HG03378 (cell line): Measurements from ENCODE around the gene PDZK1IP1.
"Not testable (repeated sequence)": the region's sequence is repeated elsewhere in the genome, so short reads cannot be mapped to it uniquely, and the experiment has no call there.

Experiments used
- ATAC-seq: cut with Tn5 transposase; IDR thresholded peaks from one replicate; pipeline ENCODE4 v1.9.1; 2021; ENCODE audit warnings: mild to moderate bottlenecking, moderate library complexity; ENCODE audit not compliant: unreplicated experiment

The PDZK1IP1 gene

GRCh38 chr1:47181955-47182675 lies 7.7 kb downstream of the PDZK1IP1 start:
- ATAC-seq = no peak

- ATAC-seq = no peak
Observed at GRCh38 chr1:47181095-47181954, 8.5 kb downstream of the PDZK1IP1 start.

DNA sequence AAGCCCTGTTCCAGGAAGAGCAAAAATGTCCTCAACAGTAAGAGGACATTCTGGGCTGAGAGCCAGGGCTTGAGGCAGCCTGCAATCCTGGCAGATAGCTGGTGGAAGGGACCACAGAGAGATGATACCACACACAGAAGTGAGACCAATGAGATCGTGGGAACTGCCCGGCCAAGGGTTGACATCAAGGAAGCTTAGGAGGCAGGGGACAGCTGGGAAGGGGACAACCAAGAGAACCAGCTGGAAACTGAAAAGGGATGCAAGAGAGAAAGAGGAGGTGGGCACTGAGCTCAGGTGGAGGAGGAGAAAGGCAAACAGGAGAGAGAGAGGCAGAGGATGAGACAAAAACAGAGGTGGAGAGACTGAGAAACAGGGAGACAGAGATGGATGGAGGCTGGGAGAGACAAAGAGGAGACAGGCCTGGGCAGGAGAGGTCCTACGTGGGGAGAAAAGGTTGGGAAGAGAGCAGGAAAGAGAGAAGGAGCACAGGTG lies 9.2 kb downstream of the PDZK1IP1 start:
- ATAC-seq = no peak

DNA sequence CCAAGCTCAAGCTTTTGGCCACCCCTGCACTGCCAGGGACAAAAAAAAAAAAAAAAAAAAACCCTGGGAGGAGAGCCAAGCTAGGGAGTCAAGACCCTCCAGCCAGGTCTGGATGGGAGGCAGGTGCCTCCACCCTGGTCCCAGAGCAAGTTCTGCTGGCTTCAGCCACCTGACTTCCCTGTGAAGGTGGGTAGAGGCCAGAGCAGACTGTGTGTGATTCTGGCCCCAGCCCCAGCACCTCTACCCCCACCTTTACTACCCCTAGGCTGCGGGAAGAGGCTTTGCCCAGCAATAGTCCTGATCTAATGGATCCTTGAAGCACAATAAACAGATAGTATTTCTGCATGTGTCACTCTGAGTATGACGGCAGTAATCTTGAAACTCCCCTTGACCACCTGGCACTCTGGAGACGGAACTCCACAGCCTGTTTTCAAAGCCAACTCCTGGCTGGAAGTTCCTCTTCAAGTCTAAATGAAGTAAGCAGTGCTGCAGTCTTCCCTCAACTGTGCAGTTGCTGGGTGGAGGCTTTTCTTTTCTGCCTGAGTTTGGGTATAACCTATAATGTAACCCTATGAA lies 9.8 kb downstream of the PDZK1IP1 start:
- ATAC-seq = no peak

GRCh38 chr1:47179017-47179987 lies 10.5 kb downstream of the PDZK1IP1 start:
- peak; percentile 81 for ATAC-seq

- no peak for ATAC-seq
Observed at GRCh38 chr1:47178654-47179016, 11.2 kb downstream of the PDZK1IP1 start.

DNA sequence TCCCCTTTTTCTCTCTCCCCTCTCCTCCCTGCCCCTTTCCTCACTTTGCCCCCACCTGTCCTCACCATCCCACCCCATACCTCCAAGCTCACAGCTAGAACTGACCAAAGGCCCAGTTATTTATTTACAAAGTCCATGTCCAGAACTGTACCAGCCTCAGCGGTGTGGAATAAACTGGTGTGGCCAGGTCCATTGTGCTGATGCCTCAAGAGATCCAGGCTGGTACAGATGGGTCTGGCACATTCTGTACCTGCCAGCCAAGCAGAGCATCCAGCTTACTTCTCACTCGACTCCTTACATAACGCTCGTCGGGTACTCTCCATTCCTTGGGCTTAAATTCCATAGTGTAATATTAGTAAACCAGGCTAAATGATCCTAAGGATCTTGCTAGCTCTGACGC lies 11.8 kb downstream of the PDZK1IP1 start:
- no peak for ATAC-seq

GRCh38 chr1:47175227-47175934 lies 14.5 kb downstream of the PDZK1IP1 start:
- ATAC-seq = no peak

DNA sequence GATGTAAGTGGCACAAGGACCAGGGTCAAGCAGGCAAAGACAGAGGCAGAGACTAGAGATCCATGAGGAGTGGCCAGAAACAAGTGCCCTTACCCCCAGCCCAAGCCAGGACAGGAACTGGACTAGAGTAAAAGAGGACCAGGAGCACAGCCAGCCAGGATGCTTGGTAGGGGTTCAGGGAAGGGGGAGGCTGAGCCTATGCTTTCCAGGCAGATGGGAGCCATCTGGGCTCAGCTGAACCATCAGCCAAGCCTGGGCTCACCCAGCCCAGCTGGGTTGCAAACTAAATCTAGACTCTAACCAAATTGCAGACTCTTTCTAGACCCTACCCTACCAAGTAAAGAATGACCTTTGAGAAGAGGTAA lies 15.2 kb downstream of the PDZK1IP1 start:
- no peak for ATAC-seq

DNA sequence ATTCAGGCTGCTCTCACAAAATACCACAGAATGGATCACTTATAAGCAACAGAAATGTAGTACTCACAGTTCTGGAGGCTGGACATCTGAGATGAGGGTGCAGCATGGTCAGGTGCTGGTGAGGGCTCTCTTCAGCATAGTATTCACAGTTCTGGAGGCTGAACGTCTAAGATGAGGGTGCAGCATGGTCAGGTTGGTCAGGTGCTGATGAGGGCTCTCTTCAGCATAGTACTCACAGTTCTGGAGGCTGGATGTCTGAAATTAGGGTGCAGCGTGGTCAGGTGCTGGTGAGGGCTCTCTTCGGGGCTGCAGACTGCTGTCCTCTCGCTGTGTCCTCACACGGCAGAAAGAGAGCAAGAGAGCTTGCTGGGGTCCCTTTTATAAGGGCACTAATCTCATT lies 17.1 kb downstream of the PDZK1IP1 start:
- ATAC-seq = no peak

DNA sequence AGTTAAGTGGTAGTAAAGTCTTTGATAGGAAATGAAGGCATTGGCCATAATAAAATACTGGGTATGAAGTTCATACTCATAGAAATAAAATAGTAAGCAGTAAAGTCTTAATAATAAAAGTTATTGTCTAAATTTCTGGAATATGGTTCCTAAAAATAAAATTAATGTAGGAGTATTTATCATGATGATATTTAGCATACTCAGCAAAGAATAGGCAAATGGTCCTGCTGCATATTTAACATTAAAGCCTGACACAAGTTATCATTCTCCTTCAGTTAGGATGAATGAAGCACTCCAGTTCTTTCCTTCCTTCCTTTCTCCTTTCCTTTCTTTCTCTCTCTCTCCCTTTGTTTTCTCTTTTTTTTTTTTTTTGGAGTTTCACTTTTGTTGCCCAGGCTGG lies 25.3 kb downstream of the PDZK1IP1 start:
- ATAC-seq = no peak

- no peak for ATAC-seq
Observed at GRCh38 chr1:47161298-47162040, 28.4 kb downstream of the PDZK1IP1 start.

DNA sequence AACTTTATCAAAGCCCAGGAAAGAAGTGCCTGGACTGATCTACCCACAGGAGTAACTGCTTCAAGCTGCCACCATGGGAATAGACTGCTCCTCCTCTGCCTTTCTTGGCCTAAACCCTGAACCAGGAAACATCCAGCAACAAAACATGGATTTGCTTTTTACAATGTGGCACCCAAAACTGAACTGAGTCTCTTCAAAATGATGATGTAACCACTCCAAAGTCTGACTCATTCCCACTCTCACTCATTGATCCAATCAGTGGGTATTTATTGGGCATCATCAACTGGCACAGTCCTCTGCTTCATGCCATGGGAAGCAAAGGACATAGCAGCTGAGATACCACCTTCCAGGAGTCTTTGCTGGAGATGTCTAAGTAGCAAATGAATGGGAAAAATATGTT lies 29.1 kb downstream of the PDZK1IP1 start:
- ATAC-seq = no peak

DNA sequence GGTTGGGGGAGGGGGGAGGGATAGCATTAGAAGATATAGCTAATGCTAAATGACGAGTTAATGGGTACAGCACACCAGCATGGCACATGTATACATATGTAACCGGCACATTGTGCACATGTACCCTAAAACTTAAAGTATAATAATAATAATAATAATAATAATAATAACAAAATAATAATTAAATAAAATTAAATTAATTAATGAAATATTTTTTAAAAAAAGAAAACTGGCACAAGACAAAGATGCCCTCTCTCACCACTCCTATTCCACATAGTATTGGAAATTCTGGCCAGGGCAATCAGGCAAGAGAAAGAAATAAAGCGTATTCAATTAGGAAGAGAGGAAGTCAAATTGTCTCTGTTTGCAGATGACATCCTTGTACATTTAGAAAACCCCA lies 31.9 kb downstream of the PDZK1IP1 start:
- ATAC-seq = not testable (repeated sequence)

DNA sequence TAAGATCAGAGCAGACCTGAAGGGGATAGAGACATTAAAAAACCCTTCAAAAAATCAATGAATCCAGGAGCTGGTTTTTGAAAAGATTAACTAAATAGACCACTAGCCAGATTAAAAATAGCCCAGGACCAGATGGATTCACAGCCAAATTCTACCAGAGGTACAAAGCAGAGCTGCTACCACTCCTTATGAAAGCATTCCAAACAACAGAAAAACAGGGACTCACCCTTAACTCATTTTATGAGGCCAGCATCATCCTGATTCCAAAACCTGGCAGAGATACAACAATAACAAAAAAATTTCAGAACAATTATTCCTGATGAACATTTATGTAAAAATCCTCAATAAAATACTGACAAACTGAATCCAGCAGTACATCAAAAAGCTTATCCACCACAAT lies 33.4 kb downstream of the PDZK1IP1 start:
- ATAC-seq = not testable (repeated sequence)

GRCh38 chr1:47149162-47149561 lies 40.7 kb downstream of the PDZK1IP1 start:
- ATAC-seq = not testable (repeated sequence)

- no peak for ATAC-seq
Observed at GRCh38 chr1:47147047-47147785, 42.6 kb downstream of the PDZK1IP1 start.

- ATAC-seq = not testable (repeated sequence)
Observed at GRCh38 chr1:47146495-47146894, 43.3 kb downstream of the PDZK1IP1 start.

DNA sequence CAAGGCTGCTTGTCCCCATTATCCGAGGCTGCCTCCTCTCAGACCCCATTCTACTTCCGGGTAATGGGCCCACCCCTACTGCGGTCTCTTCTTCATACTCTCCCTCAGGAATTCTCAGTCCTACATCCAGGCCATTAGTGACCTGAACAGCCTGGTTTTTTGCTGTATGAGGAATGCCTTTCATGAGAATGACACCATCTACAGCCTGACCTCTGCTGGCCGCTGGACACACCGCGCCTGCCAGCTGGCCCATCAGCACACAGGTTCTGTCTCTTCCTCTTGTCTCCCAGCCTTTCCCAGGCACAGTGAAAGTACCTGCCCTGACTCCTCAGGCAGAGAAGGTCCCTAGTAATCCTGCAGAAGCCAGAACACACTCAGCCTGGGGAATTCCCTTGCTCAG lies 46.2 kb downstream of the PDZK1IP1 start:
- not testable (repeated sequence) for ATAC-seq
